ENCODE measurements around the gene VPS13D.

Gene VPS13D

GRCh38 chr1:12339811-12340543 lies 110.1 kb downstream of the VPS13D start:
- no peak for DNase-seq (ENCODE audit: low spot score)

DNA sequence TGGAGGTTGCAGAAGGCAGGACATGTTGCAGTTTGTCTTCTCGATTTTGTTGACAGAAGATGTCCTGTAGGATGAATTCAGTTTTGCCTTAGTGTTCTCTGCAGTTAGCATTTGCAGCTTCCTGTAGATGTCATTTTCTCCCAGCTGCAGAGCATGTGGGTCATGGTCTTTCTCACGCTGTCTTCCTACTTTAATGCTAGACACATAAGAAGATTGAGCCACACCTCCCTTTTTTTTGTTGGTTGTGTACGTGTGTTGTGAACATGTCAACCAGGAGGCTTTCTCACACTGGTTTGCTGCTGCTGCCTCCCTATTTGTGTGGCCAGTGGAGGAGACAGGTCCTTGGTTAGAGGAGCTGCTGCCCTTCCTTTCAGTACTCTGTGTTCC lies 110.7 kb downstream of the VPS13D start:
- DNase-seq (ENCODE audit: low spot score): no peak

GRCh38 chr1:12341667-12342066 lies 111.8 kb downstream of the VPS13D start:
- no peak for DNase-seq (ENCODE audit: low spot score)

DNA sequence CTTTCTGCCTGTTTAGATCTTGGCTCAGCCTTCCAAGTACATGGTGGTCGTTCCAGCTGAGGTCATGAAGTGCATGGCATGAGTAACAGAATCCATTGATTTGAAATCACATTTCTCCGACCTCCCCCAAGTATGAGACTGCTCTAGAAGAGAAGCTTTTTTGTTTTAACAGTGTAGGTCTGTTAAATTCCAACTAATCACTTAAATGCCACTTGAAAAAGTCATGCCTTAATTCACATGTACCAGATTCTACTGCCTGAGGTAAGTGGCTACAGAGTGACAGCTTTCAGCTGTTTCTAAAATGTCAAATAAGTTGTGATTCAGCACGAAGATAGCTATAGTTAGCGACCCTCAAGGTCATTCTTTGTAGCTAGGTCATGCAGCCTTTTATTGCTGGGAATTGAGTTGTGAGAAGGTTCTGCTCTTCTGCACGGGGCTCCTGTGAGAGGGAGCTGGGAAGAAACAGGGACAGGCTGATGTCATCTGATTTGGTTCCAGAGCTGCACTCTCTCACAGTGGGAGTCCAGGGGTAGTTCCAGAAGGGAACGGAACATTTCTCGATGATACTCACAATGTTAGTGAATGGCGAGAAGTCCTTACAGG lies 112.7 kb downstream of the VPS13D start:
- DNase-seq (ENCODE audit: low spot score): no peak

- no peak for DNase-seq (ENCODE audit: low spot score)
Measured at GRCh38 chr1:12343823-12344487, 114.1 kb downstream of the VPS13D start.

GRCh38 chr1:12344596-12345349 lies 114.9 kb downstream of the VPS13D start:
- no peak for DNase-seq (ENCODE audit: low spot score)

- no peak for DNase-seq (ENCODE audit: low spot score)
Measured at GRCh38 chr1:12345350-12346217, 115.8 kb downstream of the VPS13D start.

DNA sequence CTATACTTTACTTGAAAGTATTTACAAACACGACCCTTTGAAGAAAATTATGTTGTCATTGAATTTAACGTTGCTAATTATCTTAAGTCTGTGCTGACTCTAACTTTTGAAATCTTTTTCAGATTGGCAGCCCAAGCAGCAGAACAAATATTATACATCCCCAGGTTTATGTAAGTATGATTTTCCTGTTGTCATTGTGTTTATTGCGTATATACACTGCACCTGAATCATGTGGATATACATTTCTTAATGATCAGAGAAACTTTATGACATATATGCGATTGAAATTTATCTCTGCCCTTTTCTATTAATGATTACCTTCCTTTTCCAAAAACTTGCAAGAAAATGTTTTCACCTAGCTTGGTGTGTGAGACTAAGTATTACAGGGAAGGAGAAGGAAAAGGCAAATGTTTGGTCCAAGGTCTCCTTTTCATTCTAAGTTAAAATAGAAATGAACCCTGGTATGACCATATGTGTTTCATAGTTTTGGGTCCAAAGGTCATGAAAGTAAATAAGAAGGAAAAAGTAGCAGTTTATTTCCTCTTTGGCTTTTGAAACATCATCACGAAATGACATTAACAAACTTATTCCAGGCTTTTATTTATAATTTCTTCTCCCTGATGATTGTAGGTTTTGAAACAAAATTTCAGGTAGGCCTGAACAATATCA lies 116.8 kb downstream of the VPS13D start:
- DNase-seq (ENCODE audit: low spot score): peak; percentile 14

- no peak for DNase-seq (ENCODE audit: low spot score)
Measured at GRCh38 chr1:12348113-12348512, 118.3 kb downstream of the VPS13D start.

GRCh38 chr1:12353981-12354380 lies 124.2 kb downstream of the VPS13D start:
- DNase-seq (ENCODE audit: low spot score): no peak

DNA sequence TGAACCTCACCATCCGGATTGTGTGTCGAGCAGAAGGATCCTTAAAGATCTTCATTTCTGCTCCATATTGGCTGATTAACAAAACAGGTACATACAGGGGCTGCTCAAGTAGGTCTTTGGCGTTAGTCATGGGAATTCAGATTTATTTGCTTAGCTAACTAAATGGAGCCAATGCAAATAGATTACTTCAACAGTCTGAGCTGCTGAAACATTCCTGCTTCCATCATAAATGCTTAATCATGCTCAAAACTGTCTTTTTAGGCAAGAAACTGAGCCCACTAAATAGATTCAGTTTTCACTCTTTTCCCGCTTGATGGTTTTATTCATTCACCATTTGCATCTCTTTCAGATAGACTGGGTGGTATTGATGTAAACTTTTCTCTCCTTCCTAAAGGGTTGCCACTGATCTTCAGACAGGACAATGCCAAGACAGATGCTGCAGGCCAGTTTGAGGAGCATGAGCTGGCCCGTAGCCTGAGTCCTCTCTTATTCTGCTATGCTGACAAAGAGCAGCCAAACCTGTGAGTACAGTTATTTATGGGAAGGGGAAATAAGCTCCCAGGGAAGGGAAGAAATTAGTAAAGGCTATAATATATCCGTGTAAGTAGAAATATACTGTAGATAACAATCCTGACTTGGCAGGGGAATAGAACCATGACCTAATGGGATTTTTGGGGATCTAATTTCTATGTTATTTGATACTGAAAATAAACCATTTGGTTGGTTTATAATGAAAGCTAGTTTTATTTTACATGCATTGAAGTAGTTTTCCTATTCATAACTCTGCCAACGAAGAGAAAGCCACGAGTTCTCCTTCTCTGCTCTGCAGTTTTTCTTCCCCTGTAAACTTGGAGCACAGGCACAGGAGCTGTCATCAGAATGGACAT lies 126.4 kb downstream of the VPS13D start:
- DNase-seq (ENCODE audit: low spot score): peak; percentile 32

GRCh38 chr1:12358499-12358898 lies 128.7 kb downstream of the VPS13D start:
- no peak for DNase-seq (ENCODE audit: low spot score)

- DNase-seq (ENCODE audit: low spot score): no peak
Measured at GRCh38 chr1:12359359-12360133, 129.7 kb downstream of the VPS13D start.

GRCh38 chr1:12368646-12369045 lies 138.8 kb downstream of the VPS13D start:
- no peak for DNase-seq (ENCODE audit: low spot score)

GRCh38 chr1:12369258-12369657 lies 139.4 kb downstream of the VPS13D start:
- no peak for DNase-seq (ENCODE audit: low spot score)

GRCh38 chr1:12370333-12370975 lies 140.6 kb downstream of the VPS13D start:
- no peak for DNase-seq (ENCODE audit: low spot score)

DNA sequence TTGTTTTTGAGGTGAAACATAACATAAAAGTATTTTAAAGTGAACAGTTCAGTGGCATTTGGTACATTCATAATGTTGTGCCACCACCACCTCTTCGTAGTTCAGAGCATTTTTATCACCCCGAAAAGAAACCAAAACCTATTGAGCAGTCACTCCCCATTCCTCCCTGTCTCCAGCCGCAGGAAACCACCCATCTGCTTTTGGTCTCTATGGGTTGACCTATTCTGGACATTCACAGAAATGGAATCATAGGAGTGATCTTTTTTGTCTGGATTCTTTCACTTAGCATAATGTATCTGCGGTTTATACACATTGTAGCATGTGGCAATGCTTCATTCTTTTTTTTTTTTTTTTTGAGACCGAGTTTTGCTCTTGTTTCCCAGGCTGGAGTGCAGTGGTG lies 141.2 kb downstream of the VPS13D start:
- DNase-seq (ENCODE audit: low spot score): no peak

- DNase-seq (ENCODE audit: low spot score): no peak
Measured at GRCh38 chr1:12372180-12372579, 142.3 kb downstream of the VPS13D start.

- DNase-seq (ENCODE audit: low spot score): no peak
Measured at GRCh38 chr1:12372761-12373160, 142.9 kb downstream of the VPS13D start.
